Kidney (tissue), 14 donors: ENCODE measurements around the gene CASP9. TPM values are rescaled to one million over a fixed set of nuclear protein-coding genes. Genes with fewer than 3 reads are reported as not detected.

ENCODE experiments used
- DNase-seq, 5 donors: peaks; one replicate each; pipeline ENCODE4 v3.0.0-alpha.2; 2013 to 2020
- FAIRE-seq: peaks from 2 replicates; lab custom pipeline; 2012; peaks lifted over from hg19 to GRCh38; lab: Jason Lieb, UNC
- H3K27ac ChIP-seq, 2 donors: one replicate each; pipeline ENCODE4 v1.7.0; 2013; ENCODE audit warnings: low read depth in 2 of 2, low read length in 2 of 2, inconsistent platforms in 1 of 2
- H3K27me3 ChIP-seq: one replicate; pipeline ENCODE4 v1.7.1; 2013; ENCODE audit warnings: low read length, inconsistent platforms; ENCODE audit not compliant: control insufficient read depth, insufficient read depth
- H3K36me3 ChIP-seq, 3 donors: one replicate each; pipeline versions ENCODE4 v1.7.0 to v1.7.1; 2013; ENCODE audit warnings: low read length in 3 of 3, control low read depth in 1 of 3, inconsistent platforms in 1 of 3; ENCODE audit not compliant: insufficient read depth in 3 of 3, control insufficient read depth in 2 of 3
- H3K4me1 ChIP-seq, 3 donors: one replicate each; pipeline versions ENCODE4 v1.7.0 to v1.7.1; 2013; ENCODE audit warnings: low read length in 3 of 3, inconsistent platforms in 1 of 3, low read depth in 1 of 3; ENCODE audit not compliant: control insufficient read depth in 2 of 3, insufficient read depth in 2 of 3
- H3K4me3 ChIP-seq, 3 donors: one replicate each; pipeline versions ENCODE4 v1.7.0 to v1.8.1; 2013; ENCODE audit warnings: low read length in 3 of 3, control low read depth in 1 of 3, inconsistent platforms in 1 of 3
- H3K9ac ChIP-seq, 3 donors: one replicate each; pipeline versions ENCODE4 v1.7.0 to v1.7.1; 2013; ENCODE audit warnings: low read length in 3 of 3, control low read depth in 1 of 3, inconsistent platforms in 1 of 3
- H3K9me3 ChIP-seq, 3 donors: one replicate each; pipeline versions ENCODE4 v1.7.0 to v1.7.1; 2013; ENCODE audit warnings: low read length in 3 of 3, control low read depth in 1 of 3, inconsistent platforms in 1 of 3; ENCODE audit not compliant: control insufficient read depth in 2 of 3, insufficient read depth in 1 of 3
- intact Hi-C: fragments of 100-400 bp; cut with DNase I; formaldehyde crosslinking; loops from one replicate; pipeline ENCODE4 v1.11.1; 2022
- polyA plus RNA-seq: library from polyadenylated mRNA; stranded (reverse); fragments of 350-450 nt; fragmentation: Illumina TruSeq; extraction: RNeasy Lipid Tissue Mini Kit (QIAGEN cat#74804); gene quantifications from one replicate; pipeline ENCODE4 v1.2.3, GENCODE V29; 2014; ENCODE audit warnings: low read depth, low replicate concordance; ENCODE audit not compliant: insufficient read depth
- total RNA-seq: library from RNA; stranded (reverse); fragmentation: NEBNext Ultra II Directional; extraction: Animal tissue kit (Norgen Biotek cat#: 25700); gene quantifications from one replicate; pipeline ENCODE4 v1.2.1, GENCODE V29; 2021
- TF ChIP-seq, protein P1 (sequence below): IDR thresholded peaks from 3 replicates; pipeline ENCODE4 v1.5.1; 2012; ENCODE audit warnings: mild to moderate bottlenecking, moderate library complexity, borderline replicate concordance; ENCODE audit not compliant: insufficient read depth; ENCODE audit errors: extremely low read depth
- donor health status: control.
- donor health status: control.
- donor health status: control.
- donor health status: control.
- donor health status: control.
- donor health status: DM: yes; HTN: yes; CAD: no.
- donor health status: Normal renal cell carcinoma (clear cell type).

CASP9 gene
- total and polyA plus RNA-seq, 2 donors from 2014 or later: 18.2 to 20.1 TPM

DNA sequence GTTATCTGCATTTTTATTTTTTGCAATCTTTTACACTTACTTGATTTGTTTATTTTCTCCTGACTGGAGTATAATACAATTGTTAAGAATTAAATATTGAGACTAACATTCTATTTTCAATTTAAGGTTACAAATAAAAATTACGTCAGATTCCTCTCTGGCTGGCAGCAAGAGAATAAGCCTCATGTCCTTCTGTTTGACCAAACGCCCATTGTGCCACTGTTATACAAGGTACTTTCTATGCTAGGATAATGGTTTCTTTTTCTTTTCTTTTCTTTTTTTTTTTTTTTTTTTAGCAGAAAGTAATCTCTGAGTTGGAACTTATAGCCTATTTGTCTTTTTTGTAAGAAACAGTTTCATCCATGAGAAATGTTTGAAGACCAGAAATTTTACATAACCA lies 22.6 kb upstream of the CASP9 start:
- Histone ChIP-seq H3K9me3 (no peaks in the 10 kb centered on the region), H3K4me1 (no peaks in the 10 kb centered on the region), H3K9ac (no peak overlapping the region), H3K36me3 (peaks cover 6 to 46% (median 26%) of the 10 kb centered on the region in 3 donors), H3K27me3 (no peaks in the 10 kb centered on the region), H3K27ac (no peak overlapping the region), H3K4me3 (no peak overlapping the region)
- FAIRE-seq (peak; percentile 27), DNase-seq (no peak)
- intact Hi-C loops: no loop called here
- TF ChIP-seq, protein P1, sequence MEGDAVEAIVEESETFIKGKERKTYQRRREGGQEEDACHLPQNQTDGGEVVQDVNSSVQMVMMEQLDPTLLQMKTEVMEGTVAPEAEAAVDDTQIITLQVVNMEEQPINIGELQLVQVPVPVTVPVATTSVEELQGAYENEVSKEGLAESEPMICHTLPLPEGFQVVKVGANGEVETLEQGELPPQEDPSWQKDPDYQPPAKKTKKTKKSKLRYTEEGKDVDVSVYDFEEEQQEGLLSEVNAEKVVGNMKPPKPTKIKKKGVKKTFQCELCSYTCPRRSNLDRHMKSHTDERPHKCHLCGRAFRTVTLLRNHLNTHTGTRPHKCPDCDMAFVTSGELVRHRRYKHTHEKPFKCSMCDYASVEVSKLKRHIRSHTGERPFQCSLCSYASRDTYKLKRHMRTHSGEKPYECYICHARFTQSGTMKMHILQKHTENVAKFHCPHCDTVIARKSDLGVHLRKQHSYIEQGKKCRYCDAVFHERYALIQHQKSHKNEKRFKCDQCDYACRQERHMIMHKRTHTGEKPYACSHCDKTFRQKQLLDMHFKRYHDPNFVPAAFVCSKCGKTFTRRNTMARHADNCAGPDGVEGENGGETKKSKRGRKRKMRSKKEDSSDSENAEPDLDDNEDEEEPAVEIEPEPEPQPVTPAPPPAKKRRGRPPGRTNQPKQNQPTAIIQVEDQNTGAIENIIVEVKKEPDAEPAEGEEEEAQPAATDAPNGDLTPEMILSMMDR: no peak

DNA sequence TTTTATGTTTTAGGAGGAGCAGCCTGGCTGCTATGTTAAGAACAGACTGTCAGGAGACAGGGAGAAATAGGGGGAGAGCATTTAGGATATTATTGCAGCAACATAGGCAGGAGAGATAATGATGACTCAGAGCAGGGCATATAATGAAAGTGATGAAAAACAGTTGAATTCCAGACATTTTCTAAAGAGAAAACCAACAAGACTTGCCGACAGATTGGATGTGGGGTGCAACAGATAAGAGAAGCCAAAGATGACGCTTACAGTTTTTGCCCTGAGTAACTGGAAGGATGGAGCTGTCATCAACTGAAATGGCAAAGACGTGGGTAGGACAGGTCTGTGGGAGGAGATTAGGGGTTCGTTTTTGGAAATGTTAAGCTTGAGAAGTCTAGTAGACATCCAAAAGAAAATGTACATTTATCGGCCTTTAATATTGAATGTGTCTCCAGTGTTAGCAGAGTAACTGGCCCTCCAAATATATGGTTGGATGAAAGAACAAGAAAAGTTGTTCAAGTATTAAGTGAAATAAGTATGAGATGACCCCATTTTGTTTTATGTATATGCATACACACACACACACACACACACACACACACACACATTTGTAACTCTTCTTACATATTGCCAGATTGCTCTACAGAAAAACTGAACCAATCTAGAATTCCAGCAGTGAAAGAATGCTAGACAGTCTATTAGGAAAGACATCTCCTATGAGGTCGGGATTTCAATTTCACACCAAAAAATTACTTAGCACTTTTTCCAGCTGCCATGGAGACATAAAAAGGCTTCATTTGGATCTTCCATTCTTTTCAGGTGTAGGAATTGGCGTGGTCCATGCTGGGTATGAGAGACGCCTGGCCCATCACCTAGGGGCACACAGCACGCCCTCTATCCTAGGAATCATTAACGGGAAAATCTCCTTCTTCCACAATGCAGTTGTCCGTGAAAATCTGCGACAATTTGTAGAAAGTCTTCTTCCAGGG lies 19.9 kb upstream of the CASP9 start:
- no peaks in the 10 kb centered on the region for H3K4me1 ChIP-seq
- H3K36me3 ChIP-seq: peaks cover 12 to 49% (median 29%) of the 10 kb centered on the region in 3 donors
- H3K9ac ChIP-seq: no peak overlapping the region
- DNase-seq: no peak
- no peak overlapping the region for H3K27ac ChIP-seq
- intact Hi-C loops: no loop called here
- FAIRE-seq: no peak
- H3K9me3 ChIP-seq: no peaks in the 10 kb centered on the region
- H3K4me3 ChIP-seq: no peak overlapping the region
- TF ChIP-seq, protein P1: no peak
- H3K27me3 ChIP-seq: no peaks in the 10 kb centered on the region

DNA sequence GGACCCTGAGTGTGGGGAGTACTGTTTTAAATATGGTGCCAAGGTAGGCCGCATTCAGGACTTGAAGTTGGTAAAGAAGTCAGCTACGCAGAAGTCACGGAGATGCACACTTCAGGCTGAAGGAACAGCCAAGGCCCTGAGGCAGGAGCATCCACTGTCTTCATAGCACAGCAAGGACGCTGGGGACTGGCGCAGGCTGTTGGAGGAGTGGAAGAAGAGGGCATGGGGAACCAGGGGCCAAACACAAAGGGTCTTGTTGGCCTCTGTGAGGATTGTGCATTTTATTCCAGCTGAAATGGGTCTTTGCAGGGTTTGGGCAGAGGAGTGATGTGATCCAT lies 19.2 kb upstream of the CASP9 start:
- Histone ChIP-seq H3K27me3 (no peaks in the 10 kb centered on the region), H3K4me1 (no peaks in the 10 kb centered on the region), H3K27ac (no peak overlapping the region), H3K9me3 (no peaks in the 10 kb centered on the region), H3K9ac (no peak overlapping the region), H3K36me3 (peaks cover 14 to 48% (median 31%) of the 10 kb centered on the region in 3 donors), H3K4me3 (no peak overlapping the region)
- DNase-seq: no peak
- no peak for FAIRE-seq
- intact Hi-C loops: no loop called here
- TF ChIP-seq, protein P1: no peak
